ENCODE results near the gene FGR. TPM values are rescaled to one million over a fixed set of nuclear protein-coding genes. Genes with fewer than 3 reads are reported as not detected.
A peak's percentile ranks its signal among the peaks of the same experiment; 100 is the strongest.

FGR gene
- total and polyA plus RNA-seq, 2 experiments from 2014 or later = 0.53 to 0.56 TPM

GRCh38 chr1:27623327-27624212 is 11.4 kb downstream of the FGR start (continued):
- TF ChIP-seq, protein P1, sequence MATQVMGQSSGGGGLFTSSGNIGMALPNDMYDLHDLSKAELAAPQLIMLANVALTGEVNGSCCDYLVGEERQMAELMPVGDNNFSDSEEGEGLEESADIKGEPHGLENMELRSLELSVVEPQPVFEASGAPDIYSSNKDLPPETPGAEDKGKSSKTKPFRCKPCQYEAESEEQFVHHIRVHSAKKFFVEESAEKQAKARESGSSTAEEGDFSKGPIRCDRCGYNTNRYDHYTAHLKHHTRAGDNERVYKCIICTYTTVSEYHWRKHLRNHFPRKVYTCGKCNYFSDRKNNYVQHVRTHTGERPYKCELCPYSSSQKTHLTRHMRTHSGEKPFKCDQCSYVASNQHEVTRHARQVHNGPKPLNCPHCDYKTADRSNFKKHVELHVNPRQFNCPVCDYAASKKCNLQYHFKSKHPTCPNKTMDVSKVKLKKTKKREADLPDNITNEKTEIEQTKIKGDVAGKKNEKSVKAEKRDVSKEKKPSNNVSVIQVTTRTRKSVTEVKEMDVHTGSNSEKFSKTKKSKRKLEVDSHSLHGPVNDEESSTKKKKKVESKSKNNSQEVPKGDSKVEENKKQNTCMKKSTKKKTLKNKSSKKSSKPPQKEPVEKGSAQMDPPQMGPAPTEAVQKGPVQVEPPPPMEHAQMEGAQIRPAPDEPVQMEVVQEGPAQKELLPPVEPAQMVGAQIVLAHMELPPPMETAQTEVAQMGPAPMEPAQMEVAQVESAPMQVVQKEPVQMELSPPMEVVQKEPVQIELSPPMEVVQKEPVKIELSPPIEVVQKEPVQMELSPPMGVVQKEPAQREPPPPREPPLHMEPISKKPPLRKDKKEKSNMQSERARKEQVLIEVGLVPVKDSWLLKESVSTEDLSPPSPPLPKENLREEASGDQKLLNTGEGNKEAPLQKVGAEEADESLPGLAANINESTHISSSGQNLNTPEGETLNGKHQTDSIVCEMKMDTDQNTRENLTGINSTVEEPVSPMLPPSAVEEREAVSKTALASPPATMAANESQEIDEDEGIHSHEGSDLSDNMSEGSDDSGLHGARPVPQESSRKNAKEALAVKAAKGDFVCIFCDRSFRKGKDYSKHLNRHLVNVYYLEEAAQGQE (IDR thresholded peaks at IDR 0.05; ENCODE audit: unreplicated experiment) = no peak
- TF ChIP-seq EZH2phosphoT487 (IDR thresholded peaks at IDR 0.05; ENCODE audit: unreplicated experiment) = no peak

GRCh38 chr1:27622828-27623227 is 12.2 kb downstream of the FGR start:
- Histone ChIP-seq H3K9me2 (ENCODE audit: insufficient read depth) (no peaks in the 10 kb centered on the region), H2AFZ (peak overlapping the region; percentile 52), H3K27me3 (ENCODE audit: insufficient read depth) (no peaks in the 10 kb centered on the region), H3K4me3 (no peak overlapping the region), H3K36me3 (ENCODE audit: insufficient read depth) (no peaks in the 10 kb centered on the region), H3K79me2 (replicated peaks; ENCODE audit: insufficient read depth) (no peaks in the 10 kb centered on the region), H3F3A (replicated peaks; ENCODE audit: low read depth) (no peaks in the 10 kb centered on the region), H3K27ac (ENCODE audit: low read depth) (no peak overlapping the region), H3K4me2 (peak overlapping the region; percentile 55), H3K4me1 (ENCODE audit: insufficient read depth) (peaks cover 27% of the 10 kb centered on the region), H4K20me1 (replicated peaks; ENCODE audit: insufficient read depth) (no peaks in the 10 kb centered on the region)
- TF ChIP-seq JUNB (IDR thresholded peaks at IDR 0.05; ENCODE audit: unreplicated experiment) (no peak), EZH2phosphoT487 (IDR thresholded peaks at IDR 0.05; ENCODE audit: unreplicated experiment) (no peak), NANOG (IDR thresholded peaks at IDR 0.05; ENCODE audit: borderline replicate concordance) (no peak), ETS1 (IDR thresholded peaks at IDR 0.05) (no peak), ZNF462 (CRISPR knock-in tag; IDR thresholded peaks at IDR 0.05) (no peak)
- TF ChIP-seq, protein P1 (IDR thresholded peaks at IDR 0.05; ENCODE audit: unreplicated experiment) = no peak
- Mint-ChIP-seq H3K36me3 (ENCODE audit: low read depth) (no peaks in the 10 kb centered on the region; the same call in 2 of the 3 replicates), H3K27me3 (ENCODE audit: insufficient read depth, low read depth, poor library complexity) (peaks cover 1% of the 10 kb centered on the region), H3K4me1 (peaks cover 15% of the 10 kb centered on the region), H3K27ac (no peak overlapping the region), H3K9me3 (no peaks in the 10 kb centered on the region; the same call in 2 of the 3 replicates), H3K4me3 (no peak overlapping the region)
- peak; percentile 79 for DNase-seq (ENCODE audit: low spot score)
- peak; percentile 88 for ATAC-seq

Data from GM23338 (cell line).